ENCODE measurements around the gene SLC23A1. TPM values are rescaled to one million over a fixed set of nuclear protein-coding genes. Genes with fewer than 3 reads are reported as not detected.

Gene SLC23A1
- total and polyA plus RNA-seq, 4 donors: 0.30 to 4.4 (median 0.79) TPM

- Histone ChIP-seq H3K9me3 (ENCODE audit: control insufficient read depth in 4 of 4, insufficient read depth in 3 of 4, low read length in 3 of 4) (no peaks in the 10 kb centered on the region), H3K4me1 (ENCODE audit: control insufficient read depth in 5 of 5, insufficient read depth in 5 of 5, low read length in 5 of 5) (peaks cover 0 to 11% (median 3%) of the 10 kb centered on the region in 5 donors), H3K27me3 (ENCODE audit: control insufficient read depth in 3 of 3, insufficient read depth in 3 of 3, low read length in 2 of 3) (no peaks in the 10 kb centered on the region), H3K4me3 (no peak overlapping the region), H3K27ac (ENCODE audit: low read depth in 1 of 2, low read length in 1 of 2) (peak overlapping the region in 1 of 2 donors; percentile 46), H3K36me3 (ENCODE audit: control insufficient read depth in 4 of 4, insufficient read depth in 4 of 4, low read length in 4 of 4) (peaks cover 3 to 41% (median 13%) of the 10 kb centered on the region in 4 donors), H3K9ac (ENCODE audit: insufficient read depth in 1 of 2, low read length in 2 of 2) (no peak overlapping the region)
- ATAC-seq (ENCODE audit: insufficient read depth, low FRiP score) (no peak), DNase-seq (no peak)
- WGBS, 2 donors: 76 to 92% methylated on average over 9 of the region's 9 CpGs
- TF ChIP-seq CTCF (IDR thresholded peaks at IDR 0.05; ENCODE audit: control extremely low read depth, extremely low read depth): no peak
These were observed 33.6 kb upstream of the SLC23A1 start for GRCh38 chr5:139416651-139417050.

GRCh38 chr5:139415869-139416268 lies 32.8 kb upstream of the SLC23A1 start:
- Histone ChIP-seq H3K27ac (ENCODE audit: low read depth in 1 of 2, low read length in 1 of 2) (peak overlapping the region in 1 of 2 donors; percentile 46), H3K4me1 (ENCODE audit: control insufficient read depth in 5 of 5, insufficient read depth in 5 of 5, low read length in 5 of 5) (peaks cover 0 to 11% (median 3%) of the 10 kb centered on the region in 5 donors), H3K27me3 (ENCODE audit: control insufficient read depth in 3 of 3, insufficient read depth in 3 of 3, low read length in 2 of 3) (no peaks in the 10 kb centered on the region), H3K9ac (ENCODE audit: insufficient read depth in 1 of 2, low read length in 2 of 2) (no peak overlapping the region), H3K4me3 (no peak overlapping the region), H3K9me3 (ENCODE audit: control insufficient read depth in 4 of 4, insufficient read depth in 3 of 4, low read length in 3 of 4) (no peaks in the 10 kb centered on the region), H3K36me3 (ENCODE audit: control insufficient read depth in 4 of 4, insufficient read depth in 4 of 4, low read length in 4 of 4) (peaks cover 3 to 34% (median 15%) of the 10 kb centered on the region in 4 donors)
- TF ChIP-seq CTCF (IDR thresholded peaks at IDR 0.05; ENCODE audit: control extremely low read depth, extremely low read depth): no peak
- DNase-seq (no peak), ATAC-seq (ENCODE audit: insufficient read depth, low FRiP score) (no peak)

GRCh38 chr5:139415221-139415861 lies 32.2 kb upstream of the SLC23A1 start:
- no peak for TF ChIP-seq CTCF (IDR thresholded peaks at IDR 0.05; ENCODE audit: control extremely low read depth, extremely low read depth)
- Histone ChIP-seq H3K4me3 (no peak overlapping the region), H3K9ac (ENCODE audit: insufficient read depth in 1 of 2, low read length in 2 of 2) (no peak overlapping the region), H3K36me3 (ENCODE audit: control insufficient read depth in 4 of 4, insufficient read depth in 4 of 4, low read length in 4 of 4) (peaks cover 3 to 30% (median 15%) of the 10 kb centered on the region in 4 donors), H3K4me1 (ENCODE audit: control insufficient read depth in 5 of 5, insufficient read depth in 5 of 5, low read length in 5 of 5) (peaks cover 0 to 11% (median 3%) of the 10 kb centered on the region in 5 donors), H3K27me3 (ENCODE audit: control insufficient read depth in 3 of 3, insufficient read depth in 3 of 3, low read length in 2 of 3) (no peaks in the 10 kb centered on the region), H3K9me3 (ENCODE audit: control insufficient read depth in 4 of 4, insufficient read depth in 3 of 4, low read length in 3 of 4) (no peaks in the 10 kb centered on the region), H3K27ac (ENCODE audit: low read depth in 1 of 2, low read length in 1 of 2) (peak overlapping the region in 1 of 2 donors; percentile 46)
- WGBS, 2 donors: 81 to 90% methylated on average over 8 of the region's 8 CpGs
- no peak for ATAC-seq (ENCODE audit: insufficient read depth, low FRiP score)
- no peak for DNase-seq
